GM19240 (cell line): ENCODE data around the gene HCAR3.
"Not testable (repeated sequence)": the region's sequence is repeated elsewhere in the genome, so short reads cannot be mapped to it uniquely, and the experiment has no call there.

Source experiments
- DNase-seq: peaks from one replicate; pipeline ENCODE4 v3.0.0; 2011; ENCODE audit warnings: low spot score; ENCODE audit not compliant: insufficient read length

HCAR3 gene

GRCh38 chr12:122716658-122717057 lies at the start of gene HCAR3:
Gene HCAR3, minus strand, starts transcription at chr12:122716811. Its CDS starts 74 bp downstream, at chr12:122716737.
- DNase-seq: not testable (repeated sequence)

- DNase-seq: no peak
Measured at GRCh38 chr12:122757568-122757967, 41.0 kb upstream of the HCAR3 start.

- no peak for DNase-seq
Measured at GRCh38 chr12:122754790-122755189, 38.2 kb upstream of the HCAR3 start.

- DNase-seq: no peak
Measured at GRCh38 chr12:122753319-122753650, 36.7 kb upstream of the HCAR3 start.

- peak; percentile 85 for DNase-seq
Measured at GRCh38 chr12:122752464-122753318, 36.1 kb upstream of the HCAR3 start, which contains the start of gene DENR. Gene DENR, plus strand, starts transcription at chr12:122752824. Its CDS starts 878 bp downstream, at chr12:122753702.

GRCh38 chr12:122750781-122751515 lies 34.3 kb upstream of the HCAR3 start:
- not testable (repeated sequence) for DNase-seq

GRCh38 chr12:122749569-122750332 lies 33.1 kb upstream of the HCAR3 start:
- no peak for DNase-seq

- no peak for DNase-seq
Measured at GRCh38 chr12:122747224-122748135, 30.9 kb upstream of the HCAR3 start.

- DNase-seq: no peak
Measured at GRCh38 chr12:122743895-122744525, 27.4 kb upstream of the HCAR3 start.

GRCh38 chr12:122740351-122740750 lies 23.7 kb upstream of the HCAR3 start:
- no peak for DNase-seq

GRCh38 chr12:122738571-122738970 lies 22.0 kb upstream of the HCAR3 start:
- DNase-seq: no peak

- no peak for DNase-seq
Measured at GRCh38 chr12:122732611-122733010, 16.0 kb upstream of the HCAR3 start.

GRCh38 chr12:122732170-122732569 lies 15.6 kb upstream of the HCAR3 start:
- no peak for DNase-seq

GRCh38 chr12:122730215-122731014 lies 13.8 kb upstream of the HCAR3 start, which contains the start of gene HCAR1:
Gene HCAR1, minus strand, starts transcription at chr12:122730844. Its CDS starts 505 bp downstream, at chr12:122730339.
- no peak for DNase-seq

GRCh38 chr12:122729583-122730214 lies 13.1 kb upstream of the HCAR3 start:
- DNase-seq: no peak

GRCh38 chr12:122726080-122726558 lies 9.5 kb upstream of the HCAR3 start:
- DNase-seq: no peak

- no peak for DNase-seq
Measured at GRCh38 chr12:122725452-122726079, 9.0 kb upstream of the HCAR3 start.

GRCh38 chr12:122724641-122725243 lies 8.1 kb upstream of the HCAR3 start:
- no peak for DNase-seq
